Thyroid gland (tissue), 4 donors: ENCODE measurements around the gene BTBD2. TPM values are rescaled to one million over a fixed set of nuclear protein-coding genes. Genes with fewer than 3 reads are reported as not detected.
A peak's percentile ranks its signal among the peaks of the same experiment; 100 is the strongest.

ENCODE experiments used
- DNase-seq, 2 donors: peaks; one replicate each; pipeline ENCODE4 v3.0.0-alpha.2; 2019
- H3K27ac ChIP-seq, 3 donors: fragments of 200-600 bp; sonication (generic); 1 replicate in 2 of 3; 2 replicates in 1 of 3; pipeline ENCODE4 v1.5.1; 2016 to 2019; ENCODE audit warnings: mild to moderate bottlenecking in 1 of 3, moderate library complexity in 1 of 3
- H3K27me3 ChIP-seq: fragments of 200-600 bp; sonication (generic); one replicate; pipeline ENCODE4 v1.5.1; 2019
- H3K36me3 ChIP-seq, 2 donors: fragments of 200-600 bp; sonication (generic); one replicate each; pipeline ENCODE4 v1.5.1; 2016 to 2019
- H3K4me1 ChIP-seq, 2 donors: fragments of 200-600 bp; sonication (generic); one replicate each; pipeline ENCODE4 v1.5.1; 2017 to 2019
- H3K4me3 ChIP-seq, 3 donors: fragments of 200-600 bp; sonication (generic); replicated peaks in 1 of 3; 1 replicate in 2 of 3; 2 replicates in 1 of 3; pipeline ENCODE4 v1.5.1; 2016; ENCODE audit warnings: mild to moderate bottlenecking in 1 of 3
- H3K9me3 ChIP-seq: fragments of 200-600 bp; sonication (generic); one replicate; pipeline ENCODE4 v1.5.1; 2017
- POLR2A ChIP-seq, 2 donors: fragments of 450-650 bp; IDR thresholded peaks; one replicate each; pipeline ENCODE4 v1.6.1; 2017; ENCODE audit warnings: antibody characterized with exemption in 2 of 2, mild to moderate bottlenecking in 2 of 2, moderate library complexity in 1 of 2
- WGBS, 2 donors: methylation state at CpG; one replicate each; pipeline ENCODE4 v1.1.5; 2017; 5-methylcytosine and 5-hydroxymethylcytosine counted together
- intact Hi-C: fragments of 100-400 bp; cut with DNase I; formaldehyde crosslinking; loops from one replicate; pipeline ENCODE4 v1.15.1; 2023
- total RNA-seq, 4 donors: library from RNA; depleted of rRNA; stranded (reverse); fragments of >200 nt; gene quantifications; one replicate each; pipeline ENCODE4 v1.2.3, GENCODE V29; 2016
- TF ChIP-seq, protein P1 (sequence below), 6 experiments: fragments of 200-600 bp in 3 of 6; fragments of 450-650 bp in 3 of 6; sonication (generic) in 3 of 6; IDR thresholded peaks; one replicate each; pipeline ENCODE4 v1.5.1; 2016 to 2019; ENCODE audit warnings: antibody characterized with exemption in 6 of 6, mild to moderate bottlenecking in 2 of 6, inconsistent platforms in 1 of 6, moderate library complexity in 1 of 6

BTBD2 gene
- total RNA-seq, 4 donors from 2014 or later = 74.8 to 89.9 (median 76.2) TPM

DNA sequence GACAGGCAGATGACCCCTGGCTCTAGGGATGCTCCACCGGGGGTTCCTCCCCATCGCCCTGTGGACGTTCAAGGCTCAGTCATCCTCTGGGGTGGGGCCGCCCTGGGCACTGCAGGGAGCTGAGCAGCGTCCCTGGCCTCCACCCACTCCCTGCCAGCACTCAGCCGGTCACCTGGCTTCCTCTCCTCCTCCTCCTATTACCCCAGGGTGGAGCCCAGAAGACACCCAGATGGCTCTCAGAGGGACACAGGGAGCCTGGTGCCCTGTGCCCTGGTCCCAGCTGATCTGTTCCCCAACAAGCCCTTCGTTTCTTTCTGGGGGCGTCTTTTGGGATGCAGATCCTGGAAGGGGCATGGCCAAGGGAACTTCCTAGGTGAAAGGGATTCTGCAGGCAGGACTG lies 39.2 kb upstream of the BTBD2 start:
- Histone ChIP-seq H3K9me3 (no peaks in the 10 kb centered on the region), H3K36me3 (no peaks in the 10 kb centered on the region), H3K4me1 (peaks cover 40 to 74% of the 10 kb centered on the region in 2 donors), H3K27me3 (no peaks in the 10 kb centered on the region), H3K4me3 (no peak overlapping the region), H3K27ac (peak overlapping the region in 2 of 3 donors; percentile 27 to 96)
- WGBS, 2 donors = 76 to 77% methylated on average over 5 to 8 of the region's 8 CpGs
- no peak for DNase-seq
- TF ChIP-seq, protein P1, sequence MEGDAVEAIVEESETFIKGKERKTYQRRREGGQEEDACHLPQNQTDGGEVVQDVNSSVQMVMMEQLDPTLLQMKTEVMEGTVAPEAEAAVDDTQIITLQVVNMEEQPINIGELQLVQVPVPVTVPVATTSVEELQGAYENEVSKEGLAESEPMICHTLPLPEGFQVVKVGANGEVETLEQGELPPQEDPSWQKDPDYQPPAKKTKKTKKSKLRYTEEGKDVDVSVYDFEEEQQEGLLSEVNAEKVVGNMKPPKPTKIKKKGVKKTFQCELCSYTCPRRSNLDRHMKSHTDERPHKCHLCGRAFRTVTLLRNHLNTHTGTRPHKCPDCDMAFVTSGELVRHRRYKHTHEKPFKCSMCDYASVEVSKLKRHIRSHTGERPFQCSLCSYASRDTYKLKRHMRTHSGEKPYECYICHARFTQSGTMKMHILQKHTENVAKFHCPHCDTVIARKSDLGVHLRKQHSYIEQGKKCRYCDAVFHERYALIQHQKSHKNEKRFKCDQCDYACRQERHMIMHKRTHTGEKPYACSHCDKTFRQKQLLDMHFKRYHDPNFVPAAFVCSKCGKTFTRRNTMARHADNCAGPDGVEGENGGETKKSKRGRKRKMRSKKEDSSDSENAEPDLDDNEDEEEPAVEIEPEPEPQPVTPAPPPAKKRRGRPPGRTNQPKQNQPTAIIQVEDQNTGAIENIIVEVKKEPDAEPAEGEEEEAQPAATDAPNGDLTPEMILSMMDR (IDR thresholded peaks at IDR 0.05) = no peak
- no peak for TF ChIP-seq POLR2A (IDR thresholded peaks at IDR 0.05)
- intact Hi-C loops = no loop called here

DNA sequence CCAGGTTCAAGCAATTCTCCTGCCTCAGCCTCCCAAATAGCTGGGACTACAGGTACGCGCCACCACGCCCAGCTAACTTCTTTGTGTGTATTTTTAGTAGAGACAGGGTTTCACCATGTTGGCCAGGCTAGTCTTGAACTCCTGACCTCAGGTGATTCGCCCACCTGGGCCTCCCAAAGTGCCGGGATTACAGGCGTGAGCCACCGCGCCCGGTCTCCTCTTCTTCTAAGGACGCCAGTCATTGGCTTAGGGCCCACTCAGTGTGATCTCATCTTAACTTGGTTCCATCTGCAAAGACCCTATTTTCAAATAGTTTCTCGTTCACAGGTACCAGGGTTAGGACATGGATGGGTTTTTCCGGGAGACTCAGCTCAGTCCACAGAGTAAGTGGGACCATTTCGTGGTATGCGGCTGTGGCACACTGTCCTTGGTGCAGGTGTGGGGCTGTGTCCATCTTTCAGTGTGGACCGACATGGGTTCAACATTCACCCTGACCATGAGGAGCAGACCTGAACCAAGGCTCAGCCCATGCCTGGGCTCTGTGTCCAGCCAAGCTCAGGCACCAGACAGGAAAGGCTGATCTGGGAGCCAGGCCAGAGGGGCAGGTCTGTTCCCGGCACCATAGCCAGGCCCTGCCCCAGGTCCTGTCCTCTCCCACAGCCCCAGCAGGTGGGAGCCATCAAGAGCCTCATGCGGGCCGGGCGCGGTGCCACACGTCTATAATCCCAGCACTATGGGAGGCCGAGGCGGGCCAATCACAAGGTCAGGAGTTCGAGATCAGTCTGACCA lies 38.3 kb upstream of the BTBD2 start:
- H3K4me1 ChIP-seq = peaks cover 38 to 73% of the 10 kb centered on the region in 2 donors

DNA sequence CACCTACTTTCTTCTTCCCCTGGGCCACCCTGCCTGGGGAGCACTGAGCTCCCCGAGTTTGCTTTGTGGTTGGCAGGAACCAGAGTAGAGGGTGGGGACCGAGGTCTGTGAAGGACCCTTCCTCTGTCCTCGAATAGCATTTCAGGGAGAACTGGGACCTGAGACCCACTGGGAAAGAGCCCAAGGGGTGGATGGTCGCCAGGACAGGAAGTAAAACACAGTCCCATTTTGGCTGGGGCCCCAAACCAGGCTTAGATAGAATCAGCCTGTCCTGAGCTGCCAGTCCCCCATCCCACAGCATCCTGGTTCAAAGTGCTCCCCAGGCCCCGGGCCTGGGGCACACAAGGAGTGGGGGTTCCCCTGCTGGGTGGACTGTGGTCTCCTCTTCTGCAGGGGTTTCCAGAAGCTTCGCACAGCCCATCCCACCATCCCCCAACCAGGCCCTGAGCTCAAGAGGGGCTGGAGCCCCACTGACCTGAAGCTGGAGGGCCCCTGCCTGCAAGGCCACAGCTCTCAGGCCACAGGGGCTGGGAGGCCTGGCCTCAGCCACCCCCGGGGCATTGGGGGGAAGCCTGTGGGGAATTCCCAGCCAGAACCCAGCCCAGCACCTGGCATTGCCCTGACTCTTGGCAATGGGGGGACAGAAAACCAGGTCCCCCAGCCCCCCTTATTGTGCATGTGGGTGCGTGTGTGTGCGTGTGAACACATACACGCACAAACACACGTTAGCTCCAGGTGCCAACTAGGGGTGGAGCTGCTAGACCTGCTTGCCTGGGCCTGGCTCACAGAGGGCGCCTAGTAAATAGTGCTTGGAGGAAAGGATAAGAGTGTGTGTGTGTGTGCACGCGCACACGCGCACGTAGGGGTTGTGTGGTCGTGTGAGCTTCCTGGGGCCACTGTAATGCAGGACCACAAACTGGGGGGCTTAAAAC lies 36.5 kb upstream of the BTBD2 start:
- intact Hi-C loops = no loop called here
- peak overlapping the region; percentile 74 to 96 (median 96) for H3K27ac ChIP-seq
- H3K27me3 ChIP-seq = no peaks in the 10 kb centered on the region
- peak overlapping the region in 1 of 3 donors; percentile 24 for H3K4me3 ChIP-seq
- no peak for TF ChIP-seq POLR2A (IDR thresholded peaks at IDR 0.05)
- TF ChIP-seq, protein P1 (IDR thresholded peaks at IDR 0.05) = no peak
- H3K4me1 ChIP-seq = peaks cover 53 to 73% of the 10 kb centered on the region in 2 donors
- H3K9me3 ChIP-seq = no peaks in the 10 kb centered on the region
- DNase-seq = peak in 1 of 2 donors; percentile 38
- 55 to 72% methylated on average over 14 to 16 of the region's 18 CpGs for WGBS, 2 donors
- H3K36me3 ChIP-seq = peaks cover 0 to 7% of the 10 kb centered on the region in 2 donors

More for the DNA sequence above, 38.3 kb upstream of the BTBD2 start:
- Histone ChIP-seq H3K9me3 (no peaks in the 10 kb centered on the region), H3K36me3 (peaks cover 0 to 3% of the 10 kb centered on the region in 2 donors), H3K4me3 (no peak overlapping the region), H3K27ac (peak overlapping the region in 2 of 3 donors; percentile 12 to 96), H3K27me3 (no peaks in the 10 kb centered on the region)
- TF ChIP-seq, protein P1 (IDR thresholded peaks at IDR 0.05) = no peak
- intact Hi-C loops = no loop called here
- DNase-seq = peak in 1 of 2 donors; percentile 51
- WGBS, 2 donors = 87 to 88% methylated on average over 23 to 24 of the region's 24 CpGs

DNA sequence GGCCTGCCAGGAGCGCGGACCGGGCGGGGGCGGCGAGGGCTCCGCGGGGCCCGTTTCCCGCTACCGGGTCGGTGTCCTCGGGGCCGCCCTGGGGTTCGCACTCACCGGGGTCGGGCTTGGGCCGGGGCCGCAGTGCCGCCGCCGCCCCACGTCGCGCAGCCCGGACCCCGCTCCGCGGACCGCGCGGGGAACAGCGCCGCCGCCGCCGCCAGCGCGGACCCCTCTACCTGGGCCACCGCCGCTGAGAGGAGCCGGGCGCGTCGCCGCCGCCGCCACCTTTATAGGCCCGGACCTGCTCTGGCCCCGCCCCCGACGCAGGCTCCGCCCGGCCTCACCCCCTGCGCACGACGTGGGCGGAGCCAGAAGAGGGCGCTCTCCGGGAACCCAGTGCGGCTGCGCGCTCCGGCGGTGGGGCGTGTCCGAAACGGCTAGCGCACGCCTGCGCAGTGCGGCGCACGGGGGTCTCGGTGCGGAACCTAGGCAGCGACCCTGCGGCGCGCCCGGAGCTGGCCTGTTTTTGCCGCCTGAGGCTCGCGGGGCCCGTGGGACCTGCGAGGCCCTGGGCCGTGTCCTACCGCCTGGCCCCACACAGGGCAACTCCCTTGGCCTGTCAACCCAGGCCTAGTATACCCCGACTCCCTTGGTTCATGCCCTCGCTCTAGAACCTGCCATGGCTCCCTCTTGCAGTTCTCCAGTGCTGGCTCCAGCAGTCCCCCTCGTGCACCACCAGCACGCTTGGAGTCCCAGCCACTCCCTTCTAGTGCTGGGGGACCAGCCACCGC lies 35.7 kb upstream of the BTBD2 start, which contains the start of gene MKNK2:
MKNK2 (minus strand) TSS at position 254 of the 782 bp plus-strand sequence. CDS start 393 bp downstream, outside the sequence.
- intact Hi-C loops = no loop called here
- DNase-seq = peak; percentile 88 to 91
- WGBS, 2 donors = 38 to 41% methylated on average over 4 to 5 of the region's 93 CpGs

More for the DNA sequence above, 35.7 kb upstream of the BTBD2 start, which contains the start of gene MKNK2:
- peaks cover 5 to 16% of the 10 kb centered on the region in 2 donors for H3K36me3 ChIP-seq
- peak; percentile 99 to 100 for TF ChIP-seq POLR2A (IDR thresholded peaks at IDR 0.05)
- TF ChIP-seq, protein P1 (IDR thresholded peaks at IDR 0.05) = peak in 3 of 6 experiments; percentile 33 to 46 (median 40)
- H3K27me3 ChIP-seq = no peaks in the 10 kb centered on the region
- H3K27ac ChIP-seq = peak within 1 kb of the TSS; percentile 95 to 100 (median 96)
- H3K4me1 ChIP-seq = peaks cover 51 to 73% of the 10 kb centered on the region in 2 donors
- H3K4me3 ChIP-seq = peak within 1 kb of the TSS; percentile 76 to 98 (median 98)
- no peaks in the 10 kb centered on the region for H3K9me3 ChIP-seq
